ENCODE data around the gene PTCHD4.

PTCHD4 gene

DNA sequence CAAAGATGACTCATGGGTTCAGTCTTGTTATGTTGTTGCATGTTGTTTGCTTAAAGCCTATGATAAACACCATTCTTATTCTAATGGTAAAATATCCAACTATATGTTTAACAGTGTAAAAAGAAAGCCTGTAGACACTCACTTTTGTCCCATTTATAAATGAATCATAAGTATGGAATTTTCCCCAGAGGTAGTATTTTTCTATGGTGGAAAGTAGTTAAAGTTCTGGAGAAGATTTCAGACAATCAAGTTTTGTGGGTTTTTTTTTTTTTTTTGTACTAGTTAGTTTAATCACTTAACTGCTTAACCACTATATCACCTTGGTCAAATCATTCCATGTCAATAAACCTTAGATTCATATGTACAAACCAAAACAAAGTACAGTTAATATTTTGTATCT, 35.8 kb downstream of the PTCHD4 start:
- DNase-seq (ENCODE audit: low read depth) = no peak

DNA sequence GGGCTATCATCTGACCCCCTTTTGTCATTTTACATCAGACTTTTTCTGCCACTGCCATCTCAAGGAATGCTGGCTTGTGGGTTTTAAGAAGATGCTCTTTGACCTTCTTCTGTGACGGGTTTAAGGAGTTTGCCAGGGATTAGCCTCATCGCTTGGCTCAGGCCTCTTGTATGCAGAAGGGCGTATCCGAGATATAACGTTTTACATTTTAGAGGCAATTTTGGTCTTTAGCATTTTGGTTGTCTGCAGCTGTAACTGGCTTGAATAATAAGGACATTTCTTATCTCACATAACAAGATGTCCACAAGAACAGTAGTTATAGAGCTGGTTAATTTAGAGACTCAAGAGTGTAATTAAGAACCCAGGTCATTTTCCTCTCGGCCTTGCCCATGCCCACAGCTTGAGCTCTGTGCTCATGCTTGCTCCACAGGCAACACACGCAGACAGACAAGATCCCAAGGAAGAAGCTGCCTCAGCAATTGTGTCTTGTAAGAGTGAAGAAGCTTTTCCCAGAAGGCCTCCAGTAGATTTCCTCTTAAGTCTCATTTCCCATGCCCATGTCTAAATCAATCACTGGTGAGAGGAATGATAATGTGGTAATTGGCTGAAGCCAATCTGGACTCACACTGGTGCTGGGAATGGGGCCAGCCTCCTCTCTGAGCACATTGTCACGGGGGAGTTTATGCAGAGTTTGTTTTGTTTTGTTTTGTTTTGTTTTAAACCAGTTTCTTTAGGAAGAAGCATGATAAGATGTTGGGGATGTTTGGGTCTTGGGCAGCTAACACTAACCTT, 36.8 kb downstream of the PTCHD4 start:
- no peak for DNase-seq (ENCODE audit: low read depth)
- no peak overlapping the region for H3K4me3 ChIP-seq (ENCODE audit: control insufficient read depth, low read depth, low read length)
- TF ChIP-seq, protein P1, sequence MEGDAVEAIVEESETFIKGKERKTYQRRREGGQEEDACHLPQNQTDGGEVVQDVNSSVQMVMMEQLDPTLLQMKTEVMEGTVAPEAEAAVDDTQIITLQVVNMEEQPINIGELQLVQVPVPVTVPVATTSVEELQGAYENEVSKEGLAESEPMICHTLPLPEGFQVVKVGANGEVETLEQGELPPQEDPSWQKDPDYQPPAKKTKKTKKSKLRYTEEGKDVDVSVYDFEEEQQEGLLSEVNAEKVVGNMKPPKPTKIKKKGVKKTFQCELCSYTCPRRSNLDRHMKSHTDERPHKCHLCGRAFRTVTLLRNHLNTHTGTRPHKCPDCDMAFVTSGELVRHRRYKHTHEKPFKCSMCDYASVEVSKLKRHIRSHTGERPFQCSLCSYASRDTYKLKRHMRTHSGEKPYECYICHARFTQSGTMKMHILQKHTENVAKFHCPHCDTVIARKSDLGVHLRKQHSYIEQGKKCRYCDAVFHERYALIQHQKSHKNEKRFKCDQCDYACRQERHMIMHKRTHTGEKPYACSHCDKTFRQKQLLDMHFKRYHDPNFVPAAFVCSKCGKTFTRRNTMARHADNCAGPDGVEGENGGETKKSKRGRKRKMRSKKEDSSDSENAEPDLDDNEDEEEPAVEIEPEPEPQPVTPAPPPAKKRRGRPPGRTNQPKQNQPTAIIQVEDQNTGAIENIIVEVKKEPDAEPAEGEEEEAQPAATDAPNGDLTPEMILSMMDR (IDR thresholded peaks at IDR 0.05; ENCODE audit: control insufficient read depth, insufficient read depth, low read depth, low read length, missing control alignments) = no peak

More for the DNA sequence above, 35.8 kb downstream of the PTCHD4 start:
- TF ChIP-seq, protein P1 (IDR thresholded peaks at IDR 0.05; ENCODE audit: control insufficient read depth, insufficient read depth, low read depth, low read length, missing control alignments) = no peak
- no peak overlapping the region for H3K4me3 ChIP-seq (ENCODE audit: control insufficient read depth, low read depth, low read length)

DNA sequence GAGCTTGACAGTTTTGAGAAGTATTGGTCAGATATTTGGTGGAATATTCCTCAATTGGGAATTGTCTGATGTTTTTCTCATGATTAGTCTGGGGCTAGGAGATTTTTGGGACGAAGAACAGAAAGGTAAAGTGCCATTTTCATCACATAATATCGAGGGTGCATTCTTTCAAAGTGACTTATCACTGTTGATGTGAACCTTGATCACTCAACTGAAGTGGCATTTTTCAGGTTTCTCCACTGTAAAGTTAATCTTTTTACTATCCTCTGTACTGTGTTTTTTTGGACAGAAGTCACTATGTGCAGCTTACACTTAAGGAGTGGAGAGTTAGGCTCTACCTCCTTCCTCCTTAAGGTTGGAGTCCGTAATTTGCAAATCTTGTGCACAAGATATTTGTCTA, 39.2 kb downstream of the PTCHD4 start:
- TF ChIP-seq, protein P1 (IDR thresholded peaks at IDR 0.05; ENCODE audit: control insufficient read depth, insufficient read depth, low read depth, low read length, missing control alignments) = no peak
- no peak overlapping the region for H3K4me3 ChIP-seq (ENCODE audit: control insufficient read depth, low read depth, low read length)
- no peak for DNase-seq (ENCODE audit: low read depth)

DNA sequence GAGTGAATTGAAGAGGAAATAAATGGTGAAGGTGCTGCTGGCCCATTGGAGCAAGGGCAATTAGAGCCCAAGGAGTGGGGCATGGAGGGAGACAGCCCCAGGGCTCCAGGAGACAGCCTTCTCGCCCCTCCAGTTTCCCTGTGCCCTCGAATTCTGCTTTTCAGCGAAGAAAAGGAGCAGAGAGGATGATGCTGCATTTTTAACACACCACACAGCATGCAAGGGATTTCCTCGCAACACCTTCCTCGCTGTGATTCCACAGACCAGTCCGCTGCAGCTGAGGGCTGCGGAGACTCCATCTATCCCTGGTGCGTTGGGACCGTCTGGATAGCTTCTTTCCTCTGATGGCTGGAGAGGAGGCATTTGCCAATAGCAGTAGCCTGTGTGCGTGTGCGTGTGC, 41.7 kb downstream of the PTCHD4 start:
- DNase-seq (ENCODE audit: low read depth) = no peak
- TF ChIP-seq, protein P1 (IDR thresholded peaks at IDR 0.05; ENCODE audit: control insufficient read depth, insufficient read depth, low read depth, low read length, missing control alignments) = no peak
- no peak overlapping the region for H3K4me3 ChIP-seq (ENCODE audit: control insufficient read depth, low read depth, low read length)

DNA sequence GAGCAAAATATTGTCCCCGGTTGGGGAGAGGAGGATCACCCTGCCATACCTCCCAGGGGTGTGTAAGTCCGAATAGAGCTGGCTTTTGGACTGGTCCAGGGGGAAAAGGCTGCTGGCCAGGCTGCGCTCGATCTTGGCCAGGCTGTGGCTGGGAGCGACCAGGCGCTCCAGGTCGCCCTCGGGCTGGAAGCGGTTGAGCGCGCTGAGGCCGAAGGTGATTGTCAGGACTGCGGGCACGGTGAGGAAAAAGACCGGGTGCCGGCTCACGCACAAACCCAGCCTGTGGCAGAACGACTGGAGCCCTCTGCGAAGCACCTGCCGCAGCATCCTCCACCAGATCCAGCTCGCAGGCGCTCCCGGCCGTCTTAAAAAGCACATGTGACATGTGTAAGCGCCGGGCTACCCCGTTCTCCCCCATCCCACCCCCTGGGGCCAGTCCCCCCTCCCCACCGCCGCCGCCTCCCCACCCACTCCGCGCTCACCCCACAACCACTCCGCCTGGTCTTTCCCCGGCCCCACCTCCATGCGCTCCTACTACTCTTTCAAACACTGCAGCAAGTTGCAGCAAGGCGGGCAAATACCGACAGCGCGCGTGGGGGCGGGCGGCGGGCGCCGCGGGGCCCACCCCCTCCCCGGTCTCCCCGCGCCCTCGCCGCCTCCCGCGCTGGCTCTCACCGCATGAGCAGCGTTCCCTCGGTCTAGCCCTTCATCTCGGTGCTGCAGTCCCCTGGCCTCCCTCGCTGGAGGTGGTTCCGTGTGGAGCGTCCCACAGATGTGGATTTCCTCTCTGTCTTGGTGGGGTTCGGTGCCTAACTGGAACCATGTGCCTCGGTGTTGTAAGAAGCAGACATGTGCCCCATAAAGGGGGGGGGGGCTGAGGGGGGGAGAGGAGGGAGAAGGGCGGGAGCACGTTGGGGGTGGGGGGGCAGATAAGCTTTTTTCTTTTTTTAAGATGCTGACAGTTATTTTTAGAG, 42.4 kb downstream of the PTCHD4 start:
- no peak for DNase-seq (ENCODE audit: low read depth)
- H3K4me3 ChIP-seq (ENCODE audit: control insufficient read depth, low read depth, low read length) = peak overlapping the region; percentile 26
- TF ChIP-seq, protein P1 (IDR thresholded peaks at IDR 0.05; ENCODE audit: control insufficient read depth, insufficient read depth, low read depth, low read length, missing control alignments) = no peak

DNA sequence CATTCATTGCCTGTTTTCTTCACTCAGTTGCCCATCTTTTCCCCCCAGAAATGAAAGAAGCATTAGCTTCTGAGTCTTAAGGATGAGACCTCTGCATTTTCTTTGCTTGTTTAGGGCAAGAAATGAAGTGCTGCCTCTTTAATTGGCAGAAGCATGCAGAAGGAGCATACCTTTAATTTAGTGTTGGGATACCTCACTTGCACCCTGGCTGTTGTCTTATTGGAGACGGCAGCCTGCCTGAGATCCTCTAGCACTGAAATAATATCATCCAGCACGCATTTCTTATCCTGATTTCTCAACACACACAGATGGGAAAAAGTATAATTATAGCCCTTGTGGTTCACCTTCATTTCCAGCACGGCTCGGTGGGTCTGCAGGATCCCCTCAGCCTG, 43.1 kb downstream of the PTCHD4 start:
- no peak for DNase-seq (ENCODE audit: low read depth)
- TF ChIP-seq, protein P1 (IDR thresholded peaks at IDR 0.05; ENCODE audit: control insufficient read depth, insufficient read depth, low read depth, low read length, missing control alignments) = no peak
- no peak overlapping the region; the same call in 1 of the 2 replicates for H3K4me3 ChIP-seq (ENCODE audit: control insufficient read depth, low read depth, low read length)
